ENCODE measurements around the gene GRM4.
"Not testable (repeated sequence)": the region's sequence is repeated elsewhere in the genome, so short reads cannot be mapped to it uniquely, and the experiment has no call there.

The GRM4 gene

DNA sequence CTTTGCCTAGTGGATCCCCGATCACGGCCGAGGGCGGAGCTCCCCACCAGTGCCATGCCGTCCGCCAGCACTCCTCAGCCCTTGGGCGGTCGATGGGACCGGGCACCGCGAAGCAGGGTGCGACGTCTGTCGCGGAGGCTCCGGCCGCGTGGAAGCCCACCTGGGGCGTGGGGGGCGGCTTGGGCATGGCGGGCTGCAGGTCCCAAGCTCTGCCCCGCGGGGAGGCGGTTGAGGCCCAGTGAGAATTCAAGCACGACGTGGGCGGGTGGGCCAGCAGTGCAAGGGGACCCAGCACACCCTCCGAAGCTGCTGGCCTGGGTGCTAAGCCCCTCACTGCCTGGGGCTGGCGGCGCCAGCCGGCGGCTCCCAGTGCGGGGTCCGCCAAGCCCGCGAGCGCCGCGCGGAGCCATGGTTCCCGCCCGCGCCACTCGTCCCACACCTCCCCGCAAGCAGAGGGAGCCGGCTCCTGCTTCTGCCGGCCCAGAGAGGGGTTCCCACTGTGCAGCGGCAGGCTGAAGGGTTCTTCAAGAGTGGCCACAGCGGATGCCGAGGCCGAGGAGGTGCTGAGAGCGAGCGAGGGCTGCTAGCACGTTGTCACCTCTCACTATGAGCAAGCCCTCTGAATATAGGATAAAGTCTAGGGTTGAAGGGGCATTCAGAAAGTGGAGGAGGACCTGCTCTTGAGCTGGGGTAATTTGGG lies 128.6 kb downstream of the GRM4 start:
- peaks cover 0 to 3% of the 10 kb centered on the region in 2 donors for H3K4me1 ChIP-seq (ENCODE audit: control insufficient read depth in 1 of 2, insufficient read depth in 2 of 2, low read length in 2 of 2)
- H3K9me3 ChIP-seq (ENCODE audit: control insufficient read depth in 1 of 2, low read length in 2 of 2): no peaks in the 10 kb centered on the region
- no peak overlapping the region for H3K27ac ChIP-seq (ENCODE audit: low read depth, low read length)
- H3K9ac ChIP-seq (ENCODE audit: low read depth in 1 of 2, low read length in 2 of 2): no peak overlapping the region
- no peaks in the 10 kb centered on the region for H3K36me3 ChIP-seq (ENCODE audit: control insufficient read depth in 1 of 2, insufficient read depth in 2 of 2, low read length in 2 of 2)
- H3K27me3 ChIP-seq (ENCODE audit: control insufficient read depth in 1 of 2, insufficient read depth in 2 of 2, low read length in 2 of 2): peaks cover 5 to 9% of the 10 kb centered on the region in 2 donors
- no peak overlapping the region for H3K4me3 ChIP-seq (ENCODE audit: low read depth in 1 of 2, low read length in 2 of 2)

DNA sequence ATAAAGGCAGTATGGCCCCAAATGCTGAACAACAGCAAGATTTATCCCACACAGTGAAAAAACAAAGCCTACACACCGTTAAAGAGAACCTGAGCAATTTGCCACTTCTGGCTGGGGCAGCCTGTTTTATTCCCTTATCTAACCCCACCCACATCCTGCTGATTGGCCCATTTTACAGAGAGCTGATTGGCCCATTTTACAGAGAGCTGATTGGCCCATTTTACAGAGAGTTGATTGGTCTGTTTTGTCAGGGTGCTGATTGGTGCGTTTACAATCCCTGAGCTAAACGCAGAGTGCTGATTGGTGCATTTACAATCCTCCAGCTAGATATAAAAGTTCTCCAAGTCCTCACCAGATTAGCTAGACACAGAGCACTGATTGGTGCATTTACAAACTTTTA lies 129.3 kb downstream of the GRM4 start:
- not testable (repeated sequence) for H3K9me3 ChIP-seq (ENCODE audit: control insufficient read depth in 1 of 2, low read length in 2 of 2); H3K9ac ChIP-seq (ENCODE audit: low read depth in 1 of 2, low read length in 2 of 2); H3K4me3 ChIP-seq (ENCODE audit: low read depth in 1 of 2, low read length in 2 of 2); H3K36me3 ChIP-seq (ENCODE audit: control insufficient read depth in 1 of 2, insufficient read depth in 2 of 2, low read length in 2 of 2); H3K27ac ChIP-seq (ENCODE audit: low read depth, low read length); H3K4me1 ChIP-seq (ENCODE audit: control insufficient read depth in 1 of 2, insufficient read depth in 2 of 2, low read length in 2 of 2); H3K27me3 ChIP-seq (ENCODE audit: control insufficient read depth in 1 of 2, insufficient read depth in 2 of 2, low read length in 2 of 2)

DNA sequence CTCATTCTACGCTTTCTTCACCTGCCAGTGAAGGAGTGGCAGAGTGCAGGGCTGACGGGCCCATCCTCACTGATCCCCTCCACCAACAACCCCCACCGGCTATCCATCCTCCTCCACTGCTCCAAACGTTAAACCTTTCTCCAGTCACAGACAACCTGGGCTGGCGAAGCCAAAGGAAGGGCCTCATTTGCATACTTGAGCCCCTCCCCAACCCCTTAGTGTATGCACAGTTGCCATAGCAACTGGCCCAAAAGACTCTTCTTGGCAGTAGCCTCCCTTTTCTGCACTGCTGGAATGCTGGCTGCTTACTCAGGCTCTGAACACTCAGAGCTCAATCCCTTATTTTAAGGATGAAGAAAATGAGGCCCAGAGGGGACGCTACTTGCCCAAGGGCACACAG lies 130.3 kb downstream of the GRM4 start:
- no peaks in the 10 kb centered on the region for H3K4me1 ChIP-seq (ENCODE audit: control insufficient read depth in 1 of 2, insufficient read depth in 2 of 2, low read length in 2 of 2)
- no peaks in the 10 kb centered on the region for H3K9me3 ChIP-seq (ENCODE audit: control insufficient read depth in 1 of 2, low read length in 2 of 2)
- H3K36me3 ChIP-seq (ENCODE audit: control insufficient read depth in 1 of 2, insufficient read depth in 2 of 2, low read length in 2 of 2): no peaks in the 10 kb centered on the region
- H3K9ac ChIP-seq (ENCODE audit: low read depth in 1 of 2, low read length in 2 of 2): no peak overlapping the region
- H3K27me3 ChIP-seq (ENCODE audit: control insufficient read depth in 1 of 2, insufficient read depth in 2 of 2, low read length in 2 of 2): peaks cover 0 to 3% of the 10 kb centered on the region in 2 donors
- no peak overlapping the region for H3K27ac ChIP-seq (ENCODE audit: low read depth, low read length)
- no peak overlapping the region for H3K4me3 ChIP-seq (ENCODE audit: low read depth in 1 of 2, low read length in 2 of 2)

GRCh38 chr6:34011264-34011663 lies 134.6 kb downstream of the GRM4 start:
- no peak overlapping the region for H3K27ac ChIP-seq (ENCODE audit: low read depth, low read length)
- peaks cover 0 to 3% of the 10 kb centered on the region in 2 donors for H3K27me3 ChIP-seq (ENCODE audit: control insufficient read depth in 1 of 2, insufficient read depth in 2 of 2, low read length in 2 of 2)
- no peaks in the 10 kb centered on the region for H3K36me3 ChIP-seq (ENCODE audit: control insufficient read depth in 1 of 2, insufficient read depth in 2 of 2, low read length in 2 of 2)
- H3K9ac ChIP-seq (ENCODE audit: low read depth in 1 of 2, low read length in 2 of 2): no peak overlapping the region
- no peaks in the 10 kb centered on the region for H3K9me3 ChIP-seq (ENCODE audit: control insufficient read depth in 1 of 2, low read length in 2 of 2)
- no peaks in the 10 kb centered on the region for H3K4me1 ChIP-seq (ENCODE audit: control insufficient read depth in 1 of 2, insufficient read depth in 2 of 2, low read length in 2 of 2)
- H3K4me3 ChIP-seq (ENCODE audit: low read depth in 1 of 2, low read length in 2 of 2): no peak overlapping the region

DNA sequence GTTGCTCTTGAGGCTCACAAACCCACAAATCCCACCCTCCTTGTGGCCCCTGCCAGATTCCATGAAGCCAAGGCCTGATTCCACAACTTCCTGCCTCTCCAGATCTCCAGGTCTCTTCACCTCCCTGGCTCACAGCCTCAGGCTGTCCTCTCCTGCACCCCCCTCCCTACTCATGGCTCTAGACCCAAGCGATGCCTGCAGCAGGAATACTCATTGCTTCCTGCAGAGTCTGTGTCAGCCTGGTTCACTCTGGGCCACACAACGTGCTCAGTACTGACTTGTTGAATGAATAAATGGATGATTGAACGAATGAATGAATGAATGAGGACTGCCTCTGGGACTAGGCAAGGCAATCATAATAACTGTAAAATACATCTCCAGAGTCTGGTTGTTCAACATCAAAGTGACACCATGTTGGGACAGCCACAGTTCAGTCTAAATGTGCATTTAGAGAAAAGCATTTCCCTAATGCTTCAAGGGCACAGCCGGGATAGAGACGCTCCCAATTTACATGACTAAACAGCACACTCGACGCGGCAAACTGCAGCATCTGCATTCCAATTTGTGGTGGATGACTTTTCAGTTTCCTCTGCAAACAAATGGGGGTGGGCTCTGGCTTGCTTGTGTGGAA lies 139.9 kb downstream of the GRM4 start:
- Histone ChIP-seq H3K4me1 (ENCODE audit: control insufficient read depth in 1 of 2, insufficient read depth in 2 of 2, low read length in 2 of 2) (no peaks in the 10 kb centered on the region), H3K9ac (ENCODE audit: low read depth in 1 of 2, low read length in 2 of 2) (no peak overlapping the region), H3K9me3 (ENCODE audit: control insufficient read depth in 1 of 2, low read length in 2 of 2) (no peaks in the 10 kb centered on the region), H3K27me3 (ENCODE audit: control insufficient read depth in 1 of 2, insufficient read depth in 2 of 2, low read length in 2 of 2) (no peaks in the 10 kb centered on the region), H3K27ac (ENCODE audit: low read depth, low read length) (no peak overlapping the region), H3K36me3 (ENCODE audit: control insufficient read depth in 1 of 2, insufficient read depth in 2 of 2, low read length in 2 of 2) (no peaks in the 10 kb centered on the region), H3K4me3 (ENCODE audit: low read depth in 1 of 2, low read length in 2 of 2) (no peak overlapping the region)

GRCh38 chr6:34004706-34005105 lies 141.2 kb downstream of the GRM4 start:
- Histone ChIP-seq H3K4me1 (ENCODE audit: control insufficient read depth in 1 of 2, insufficient read depth in 2 of 2, low read length in 2 of 2) (no peaks in the 10 kb centered on the region), H3K4me3 (ENCODE audit: low read depth in 1 of 2, low read length in 2 of 2) (no peak overlapping the region), H3K36me3 (ENCODE audit: control insufficient read depth in 1 of 2, insufficient read depth in 2 of 2, low read length in 2 of 2) (no peaks in the 10 kb centered on the region), H3K9ac (ENCODE audit: low read depth in 1 of 2, low read length in 2 of 2) (no peak overlapping the region), H3K27ac (ENCODE audit: low read depth, low read length) (no peak overlapping the region), H3K27me3 (ENCODE audit: control insufficient read depth in 1 of 2, insufficient read depth in 2 of 2, low read length in 2 of 2) (no peaks in the 10 kb centered on the region), H3K9me3 (ENCODE audit: control insufficient read depth in 1 of 2, low read length in 2 of 2) (no peaks in the 10 kb centered on the region)

- Histone ChIP-seq H3K27me3 (ENCODE audit: control insufficient read depth in 1 of 2, insufficient read depth in 2 of 2, low read length in 2 of 2) (no peaks in the 10 kb centered on the region), H3K9me3 (ENCODE audit: control insufficient read depth in 1 of 2, low read length in 2 of 2) (no peaks in the 10 kb centered on the region), H3K4me1 (ENCODE audit: control insufficient read depth in 1 of 2, insufficient read depth in 2 of 2, low read length in 2 of 2) (no peaks in the 10 kb centered on the region)
These were observed 141.9 kb downstream of the GRM4 start for GRCh38 chr6:34003962-34004361.

DNA sequence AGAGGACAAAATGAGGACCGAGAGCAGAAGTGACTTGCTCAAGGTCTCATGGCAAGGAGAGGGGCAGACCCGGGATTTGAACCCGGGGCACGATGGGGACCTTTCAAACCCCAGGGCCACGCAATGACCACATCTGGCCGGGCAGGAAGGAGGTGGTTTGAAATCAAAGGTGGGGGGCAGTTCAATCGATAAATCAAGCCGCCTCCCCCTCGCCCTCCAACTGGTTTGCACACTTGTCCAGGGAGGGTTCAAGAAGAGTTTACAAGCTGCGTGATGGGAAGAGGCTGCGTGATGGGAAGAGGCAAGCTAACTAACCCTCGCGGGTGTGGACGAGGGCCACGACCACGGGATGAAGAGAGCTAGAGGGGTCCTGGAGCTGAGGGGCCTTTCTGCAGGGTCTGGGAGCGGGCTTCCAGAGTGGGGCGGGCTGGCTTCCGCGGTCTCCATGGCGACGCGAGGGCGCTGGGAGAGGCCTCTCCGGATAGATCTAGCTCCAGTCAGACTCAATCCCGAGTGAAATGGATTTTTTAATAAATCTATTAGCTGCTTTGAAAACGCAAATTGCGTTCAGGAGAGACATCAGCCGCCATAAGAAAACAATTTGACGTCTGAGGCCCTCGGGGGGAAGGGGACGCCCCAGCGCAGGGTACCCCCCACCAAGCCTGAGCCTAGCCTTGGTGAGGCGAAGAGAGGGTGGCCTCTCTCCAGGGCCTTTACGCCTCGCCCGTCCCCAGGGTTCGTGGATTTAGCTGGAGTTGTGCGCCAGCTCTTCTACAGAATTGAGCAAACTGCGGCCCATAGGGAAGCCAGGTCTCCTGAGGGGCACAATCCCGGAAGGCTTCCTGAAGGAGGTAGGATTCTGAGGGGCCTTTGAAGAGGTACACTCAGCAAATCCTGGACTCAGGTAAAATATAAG lies 143.9 kb downstream of the GRM4 start:
- H3K27me3 ChIP-seq (ENCODE audit: control insufficient read depth in 1 of 2, insufficient read depth in 2 of 2, low read length in 2 of 2): no peaks in the 10 kb centered on the region
- H3K9me3 ChIP-seq (ENCODE audit: control insufficient read depth in 1 of 2, low read length in 2 of 2): peaks cover 3 to 4% of the 10 kb centered on the region in 2 donors
- H3K9ac ChIP-seq (ENCODE audit: low read depth in 1 of 2, low read length in 2 of 2): no peak overlapping the region
- H3K27ac ChIP-seq (ENCODE audit: low read depth, low read length): no peak overlapping the region
- no peak overlapping the region for H3K4me3 ChIP-seq (ENCODE audit: low read depth in 1 of 2, low read length in 2 of 2)
- H3K36me3 ChIP-seq (ENCODE audit: control insufficient read depth in 1 of 2, insufficient read depth in 2 of 2, low read length in 2 of 2): no peaks in the 10 kb centered on the region
- H3K4me1 ChIP-seq (ENCODE audit: control insufficient read depth in 1 of 2, insufficient read depth in 2 of 2, low read length in 2 of 2): no peaks in the 10 kb centered on the region

More at GRCh38 chr6:34003962-34004361, 141.9 kb downstream of the GRM4 start:
- no peak overlapping the region for H3K4me3 ChIP-seq (ENCODE audit: low read depth in 1 of 2, low read length in 2 of 2)
- no peaks in the 10 kb centered on the region for H3K36me3 ChIP-seq (ENCODE audit: control insufficient read depth in 1 of 2, insufficient read depth in 2 of 2, low read length in 2 of 2)
- H3K27ac ChIP-seq (ENCODE audit: low read depth, low read length): no peak overlapping the region
- H3K9ac ChIP-seq (ENCODE audit: low read depth in 1 of 2, low read length in 2 of 2): no peak overlapping the region

DNA sequence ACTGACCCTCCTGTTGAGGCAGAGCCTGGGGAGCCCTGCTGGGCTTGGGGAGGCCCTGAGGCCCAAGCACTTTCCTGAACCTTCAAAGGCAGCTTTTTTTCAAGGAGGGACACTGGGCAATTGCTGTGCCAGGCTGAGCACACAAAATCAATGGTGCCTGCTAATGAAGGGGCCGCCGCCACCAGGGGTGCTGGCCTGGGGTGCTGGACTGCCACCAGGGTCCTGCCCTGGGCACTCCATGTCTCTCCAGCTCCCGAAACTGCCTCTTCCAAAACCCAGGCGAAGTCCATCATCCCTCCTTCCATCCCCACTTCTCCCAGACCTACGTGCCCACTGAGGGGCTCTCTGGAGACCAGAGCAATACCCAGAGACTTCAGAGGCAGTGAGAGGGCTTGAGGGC lies 145.6 kb downstream of the GRM4 start:
- Histone ChIP-seq H3K4me3 (ENCODE audit: low read depth in 1 of 2, low read length in 2 of 2) (no peak overlapping the region), H3K27me3 (ENCODE audit: control insufficient read depth in 1 of 2, insufficient read depth in 2 of 2, low read length in 2 of 2) (no peaks in the 10 kb centered on the region), H3K4me1 (ENCODE audit: control insufficient read depth in 1 of 2, insufficient read depth in 2 of 2, low read length in 2 of 2) (peaks cover 7 to 9% of the 10 kb centered on the region in 2 donors), H3K36me3 (ENCODE audit: control insufficient read depth in 1 of 2, insufficient read depth in 2 of 2, low read length in 2 of 2) (no peaks in the 10 kb centered on the region), H3K27ac (ENCODE audit: low read depth, low read length) (no peak overlapping the region), H3K9me3 (ENCODE audit: control insufficient read depth in 1 of 2, low read length in 2 of 2) (peaks cover 3 to 4% of the 10 kb centered on the region in 2 donors), H3K9ac (ENCODE audit: low read depth in 1 of 2, low read length in 2 of 2) (no peak overlapping the region)

GRCh38 chr6:33999567-33999966 lies 146.3 kb downstream of the GRM4 start:
- Histone ChIP-seq H3K9me3 (ENCODE audit: control insufficient read depth in 1 of 2, low read length in 2 of 2) (peaks cover 3 to 4% of the 10 kb centered on the region in 2 donors), H3K36me3 (ENCODE audit: control insufficient read depth in 1 of 2, insufficient read depth in 2 of 2, low read length in 2 of 2) (no peaks in the 10 kb centered on the region)

More at GRCh38 chr6:33999567-33999966, 146.3 kb downstream of the GRM4 start:
- H3K9ac ChIP-seq (ENCODE audit: low read depth in 1 of 2, low read length in 2 of 2): no peak overlapping the region
- H3K4me1 ChIP-seq (ENCODE audit: control insufficient read depth in 1 of 2, insufficient read depth in 2 of 2, low read length in 2 of 2): peaks cover 11 to 16% of the 10 kb centered on the region in 2 donors
- no peak overlapping the region for H3K27ac ChIP-seq (ENCODE audit: low read depth, low read length)
- no peaks in the 10 kb centered on the region for H3K27me3 ChIP-seq (ENCODE audit: control insufficient read depth in 1 of 2, insufficient read depth in 2 of 2, low read length in 2 of 2)
- H3K4me3 ChIP-seq (ENCODE audit: low read depth in 1 of 2, low read length in 2 of 2): no peak overlapping the region
